ENCODE data around the gene MS4A4A.

- TF ChIP-seq POLR2A (IDR thresholded peaks at IDR 0.05) (no peak), CTCF (IDR thresholded peaks at IDR 0.05) (no peak)
Observed at GRCh38 chr11:60241786-60242185, 38.7 kb upstream of the MS4A4A start.

Data from testis (tissue), 2 donors.